HCT116 (cell line): ENCODE results near the gene TTC19. TPM values are rescaled to one million over a fixed set of nuclear protein-coding genes. Genes with fewer than 3 reads are reported as not detected.

Source experiments
- ATAC-seq: fragments of 200-7000 bp; cut with Tn5 transposase; 2 replicates; pipeline ENCODE4 v1.9.1; 2020; ENCODE audit warnings: mild to moderate bottlenecking, moderate library complexity
- BruUV-seq: library from RNA; stranded (reverse); fragments of 400-500 nt; replicated peaks from 2 replicates; lab custom pipeline; 2021; lab: Mats Ljungman, UMichigan
- CTCF ChIA-PET: fragments of 300-600 bp; sonication (Branson Sonifier 250); formaldehyde crosslinking; loops from one replicate; lab custom pipeline; 2021; ENCODE audit warnings: antibody characterized with exemption; lab: Charles Lee
- POLR2A ChIA-PET: fragments of 300-600, 350-600 bp; sonication (Branson Sonifier 250); formaldehyde crosslinking; loops from one replicate; lab custom pipeline; 2021; ENCODE audit warnings: antibody characterized with exemption; lab: Charles Lee
- RAD21 ChIA-PET, 2 experiments: fragments of 300-600 bp; sonication (Branson Sonifier 250); formaldehyde crosslinking; loops; one replicate each; lab custom pipeline; 2023; ENCODE audit warnings: low total read pairs in 2 of 2; ENCODE audit not compliant: uncharacterized antibody in 2 of 2, unreplicated experiment in 2 of 2, low non-redundant PET in 1 of 2; lab: Charles Lee
- DNase-seq: peaks from one replicate; pipeline ENCODE4 v3.0.0-alpha.2; 2010; ENCODE audit warnings: low read depth, low spot score
- H2AFZ ChIP-seq: fragments of 200-600 bp; shearing (Covaris generic), sonication (generic); 2 replicates; pipeline ENCODE4 v1.6.1; 2017; ENCODE audit warnings: low read depth, mixed run types, mixed read lengths, antibody characterized with exemption, low read length; ENCODE audit not compliant: poor library complexity, severe bottlenecking
- H3K27ac ChIP-seq: 2 replicates; pipeline ENCODE4 v1.5.1; 2012; ENCODE audit warnings: low read depth, low read length
- H3K27me3 ChIP-seq: fragments of 200-600 bp; sonication (generic); 2 replicates; pipeline ENCODE4 v1.6.1; 2016; ENCODE audit warnings: mixed run types, low read length, mixed read lengths; ENCODE audit not compliant: insufficient read depth
- H3K36me3 ChIP-seq, 2 experiments: fragments of 200-500 bp in 1 of 2; fragments of 200-600 bp in 1 of 2; sonication (Bioruptor generic) in 1 of 2; sonication (generic) in 1 of 2; 2 replicates each; pipeline versions ENCODE4 v1.5.1 to v1.6.1; 2014 to 2016; ENCODE audit warnings: low read length in 2 of 2, inconsistent platforms in 1 of 2, mixed read lengths in 1 of 2, mixed run types in 1 of 2; ENCODE audit not compliant: insufficient read depth in 2 of 2, control insufficient read depth in 1 of 2
- H3K4me1 ChIP-seq, 2 experiments: fragments of 200-600 bp in 1 of 2; sonication (generic) in 1 of 2; 2 replicates each; pipeline versions ENCODE4 v1.5.1 to v1.6.1; 2012 to 2017; ENCODE audit warnings: low read length in 2 of 2, inconsistent platforms in 1 of 2, mild to moderate bottlenecking in 1 of 2, mixed read lengths in 1 of 2, mixed run types in 1 of 2, moderate library complexity in 1 of 2; ENCODE audit not compliant: insufficient read depth in 2 of 2, control insufficient read depth in 1 of 2
- H3K4me2 ChIP-seq: fragments of 200-600 bp; sonication (generic); 2 replicates; pipeline ENCODE4 v1.6.1; 2017; ENCODE audit warnings: mixed run types, low read length, mixed read lengths
- H3K4me3 ChIP-seq, 2 experiments: fragments of 200-600 bp in 1 of 2; sonication (generic) in 1 of 2; replicated peaks in 1 of 2; 2 replicates each; pipeline ENCODE4 v1.5.1; 2011 to 2016; ENCODE audit warnings: low read length in 2 of 2, control low read depth in 1 of 2, low read depth in 1 of 2, mild to moderate bottlenecking in 1 of 2, mixed read lengths in 1 of 2, mixed run types in 1 of 2
- H3K79me2 ChIP-seq: fragments of 200-600 bp; sonication (generic); 2 replicates; pipeline ENCODE4 v1.6.1; 2017; ENCODE audit warnings: mild to moderate bottlenecking, mixed run types, low read length, moderate library complexity, mixed read lengths; ENCODE audit not compliant: insufficient read depth
- H3K9ac ChIP-seq: fragments of 200-600 bp; sonication (generic); 2 replicates; pipeline ENCODE4 v1.6.1; 2016; ENCODE audit warnings: low read length, mixed read lengths
- H3K9me2 ChIP-seq: fragments of 200-600 bp; sonication (generic), shearing (Covaris generic); 2 replicates; pipeline ENCODE4 v1.6.1; 2017; ENCODE audit warnings: mixed run types, mild to moderate bottlenecking, moderate library complexity; ENCODE audit not compliant: insufficient read depth
- H3K9me3 ChIP-seq, 2 experiments: fragments of 200-500 bp in 1 of 2; fragments of 200-600 bp in 1 of 2; sonication (Bioruptor generic) in 1 of 2; sonication (generic) in 1 of 2; 2 replicates each; pipeline ENCODE4 v1.6.1; 2014 to 2017; ENCODE audit warnings: low read length in 2 of 2, mixed read lengths in 2 of 2, inconsistent platforms in 1 of 2, low read depth in 1 of 2, mild to moderate bottlenecking in 1 of 2, mixed run types in 1 of 2, moderate library complexity in 1 of 2; ENCODE audit not compliant: control insufficient read depth in 1 of 2, insufficient read depth in 1 of 2
- H4K20me1 ChIP-seq: fragments of 200-600 bp; sonication (generic), shearing (Covaris generic); 2 replicates; pipeline ENCODE4 v1.6.1; 2017; ENCODE audit warnings: mixed run types, mild to moderate bottlenecking, moderate library complexity; ENCODE audit not compliant: insufficient read depth
- CEBPB ChIP-seq: IDR thresholded peaks from 2 replicates; pipeline ENCODE4 v1.6.1; 2012; ENCODE audit warnings: low read depth
- EGR1 ChIP-seq: IDR thresholded peaks from 2 replicates; pipeline ENCODE4 v1.6.1; 2012; ENCODE audit warnings: low read depth
- EZH2 ChIP-seq: fragments of 200-600 bp; sonication (generic); IDR thresholded peaks from 2 replicates; pipeline ENCODE4 v1.6.1; 2017; ENCODE audit warnings: antibody characterized with exemption, mixed run types
- FOSL1 ChIP-seq: IDR thresholded peaks from 2 replicates; pipeline ENCODE4 v1.6.1; 2012; ENCODE audit warnings: low read depth
- JUND ChIP-seq: IDR thresholded peaks from 2 replicates; pipeline ENCODE4 v1.6.1; 2012
- POLR2A ChIP-seq: IDR thresholded peaks from 2 replicates; pipeline ENCODE4 v1.7.0; 2011; ENCODE audit warnings: borderline replicate concordance; ENCODE audit not compliant: insufficient read depth, insufficient read length; ENCODE audit errors: extremely low read depth
- POLR2AphosphoS5 ChIP-seq: IDR thresholded peaks from 2 replicates; pipeline ENCODE4 v1.6.1; 2011; ENCODE audit warnings: mild to moderate bottlenecking, low read depth, low read length, moderate library complexity
- SIN3A ChIP-seq: IDR thresholded peaks from 2 replicates; pipeline ENCODE4 v1.6.1; 2012; ENCODE audit warnings: low read depth
- YY1 ChIP-seq: IDR thresholded peaks from 2 replicates; pipeline ENCODE4 v1.6.1; 2011; ENCODE audit warnings: low read length, low read depth, moderate library complexity, mild to moderate bottlenecking; ENCODE audit not compliant: insufficient replicate concordance; ENCODE audit errors: extremely low read depth
- ZNF274 ChIP-seq: fragments of 200-500 bp; sonication (Bioruptor generic); IDR thresholded peaks from 2 replicates; pipeline ENCODE4 v1.6.1; 2014; ENCODE audit warnings: mild to moderate bottlenecking, low read depth, low read length, inconsistent platforms
- intact Hi-C: fragments of 100-400 bp; cut with micrococcal nuclease; formaldehyde crosslinking; loops from 2 replicates; pipeline ENCODE4 v1.10.0; 2022
- total RNA-seq: library from RNA; stranded (reverse); gene quantifications from one replicate; pipeline ENCODE4 v1.2.1, GENCODE V29; 2021; ENCODE audit not compliant: unreplicated experiment
- TF ChIP-seq, protein P1 (sequence below): IDR thresholded peaks from 2 replicates; pipeline ENCODE4 v1.6.1; 2011; ENCODE audit warnings: mild to moderate bottlenecking, low read length, moderate library complexity; ENCODE audit not compliant: insufficient replicate concordance; ENCODE audit errors: extremely low read depth
- TF ChIP-seq, protein P2 (sequence below): IDR thresholded peaks from 2 replicates; pipeline ENCODE4 v1.6.1; 2012

TTC19 gene
- total RNA-seq, 1 experiment from 2014 or later, result 61.3 TPM

DNA sequence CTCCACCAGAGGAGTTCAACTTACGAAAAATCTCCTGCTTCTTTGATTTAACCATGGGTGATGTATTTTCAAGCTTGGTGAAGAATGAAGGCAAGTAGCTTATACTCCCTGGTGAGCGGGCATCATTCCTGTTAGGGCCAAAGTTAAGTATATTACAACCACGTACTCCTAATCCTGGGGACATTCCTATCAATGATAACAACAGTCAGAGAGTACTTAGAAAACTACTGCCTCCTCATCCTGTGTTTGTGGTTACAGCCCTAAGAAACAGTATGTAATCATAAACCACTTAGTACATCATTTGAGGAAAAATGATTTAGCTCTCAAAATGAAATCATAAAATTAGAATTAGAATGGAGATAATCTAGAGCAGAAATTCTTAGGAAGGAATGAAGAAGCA, 47.3 kb downstream of the TTC19 start:
- no peak for TF ChIP-seq FOSL1
- TF ChIP-seq YY1, result no peak
- ChIA-PET CTCF (no interaction called here), POLR2A (no interaction called here), RAD21 (no interaction called here)
- intact Hi-C loops, result no loop called here
- BruUV-seq, result no TSS peak
- H4K20me1 ChIP-seq, result no peaks in the 10 kb centered on the region
- peaks cover 6% of the 10 kb centered on the region for H3K79me2 ChIP-seq
- no peaks in the 10 kb centered on the region for H3K9me3 ChIP-seq
- no peaks in the 10 kb centered on the region for H3K9me2 ChIP-seq
- H2AFZ ChIP-seq, result no peak overlapping the region
- H3K9ac ChIP-seq, result no peak overlapping the region
- no peaks in the 10 kb centered on the region for H3K27me3 ChIP-seq
- ATAC-seq (no peak), DNase-seq (no peak)
- no peak overlapping the region for H3K4me2 ChIP-seq
- H3K4me1 ChIP-seq, result no peaks in the 10 kb centered on the region
- no peak overlapping the region for H3K27ac ChIP-seq
- H3K4me3 ChIP-seq, result no peak overlapping the region
- H3K36me3 ChIP-seq, result peaks cover 34 to 42% of the 10 kb centered on the region in 2 experiments; a peak in 3 of 4 replicates

DNA sequence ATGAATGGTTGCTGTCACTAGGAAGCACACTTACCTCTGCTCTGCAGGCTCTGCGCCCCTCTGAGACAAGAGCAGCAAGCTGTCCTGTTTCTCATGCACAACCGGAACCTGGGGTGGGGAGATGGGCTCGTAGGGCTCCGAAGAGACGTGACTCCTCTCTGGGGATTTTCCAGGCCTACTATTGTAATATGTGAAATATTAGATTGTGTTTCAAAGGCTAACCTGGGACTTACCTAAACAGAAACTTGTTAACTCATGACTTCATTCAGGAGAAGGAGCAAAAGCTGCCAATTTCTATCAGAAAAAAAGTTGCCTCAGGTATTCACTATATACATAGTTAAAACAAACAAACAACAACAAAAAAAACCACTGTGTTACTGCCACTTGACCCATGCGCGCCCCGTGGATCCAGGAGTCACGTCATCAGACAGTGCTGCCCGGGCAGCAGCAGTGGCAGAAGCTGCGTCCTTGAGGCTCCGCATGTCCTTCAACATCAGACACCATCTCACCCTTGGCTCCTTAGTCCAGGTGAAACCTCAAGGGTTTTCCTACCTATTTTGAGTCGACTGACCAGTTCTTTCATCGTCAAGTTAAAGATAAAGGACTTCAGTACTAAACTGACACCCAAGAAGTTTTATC, 49.3 kb downstream of the TTC19 start:
- no peak overlapping the region for H3K4me2 ChIP-seq
- peaks cover 18% of the 10 kb centered on the region for H3K79me2 ChIP-seq
- H3K9me2 ChIP-seq, result no peaks in the 10 kb centered on the region
- no peaks in the 10 kb centered on the region for H3K4me1 ChIP-seq
- peaks cover 26 to 27% of the 10 kb centered on the region in 2 experiments; a peak in 3 of 4 replicates for H3K36me3 ChIP-seq
- no peak overlapping the region for H3K4me3 ChIP-seq
- H4K20me1 ChIP-seq, result no peaks in the 10 kb centered on the region
- no peak for TF ChIP-seq EZH2
- TF ChIP-seq FOSL1, result no peak
- no peak for TF ChIP-seq ZNF274
- no peak for TF ChIP-seq EGR1
- TF ChIP-seq POLR2AphosphoS5, result no peak
- no peak for TF ChIP-seq JUND
- TF ChIP-seq, protein P1, sequence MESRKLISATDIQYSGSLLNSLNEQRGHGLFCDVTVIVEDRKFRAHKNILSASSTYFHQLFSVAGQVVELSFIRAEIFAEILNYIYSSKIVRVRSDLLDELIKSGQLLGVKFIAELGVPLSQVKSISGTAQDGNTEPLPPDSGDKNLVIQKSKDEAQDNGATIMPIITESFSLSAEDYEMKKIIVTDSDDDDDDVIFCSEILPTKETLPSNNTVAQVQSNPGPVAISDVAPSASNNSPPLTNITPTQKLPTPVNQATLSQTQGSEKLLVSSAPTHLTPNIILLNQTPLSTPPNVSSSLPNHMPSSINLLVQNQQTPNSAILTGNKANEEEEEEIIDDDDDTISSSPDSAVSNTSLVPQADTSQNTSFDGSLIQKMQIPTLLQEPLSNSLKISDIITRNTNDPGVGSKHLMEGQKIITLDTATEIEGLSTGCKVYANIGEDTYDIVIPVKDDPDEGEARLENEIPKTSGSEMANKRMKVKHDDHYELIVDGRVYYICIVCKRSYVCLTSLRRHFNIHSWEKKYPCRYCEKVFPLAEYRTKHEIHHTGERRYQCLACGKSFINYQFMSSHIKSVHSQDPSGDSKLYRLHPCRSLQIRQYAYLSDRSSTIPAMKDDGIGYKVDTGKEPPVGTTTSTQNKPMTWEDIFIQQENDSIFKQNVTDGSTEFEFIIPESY, result no peak
- TF ChIP-seq, protein P2, sequence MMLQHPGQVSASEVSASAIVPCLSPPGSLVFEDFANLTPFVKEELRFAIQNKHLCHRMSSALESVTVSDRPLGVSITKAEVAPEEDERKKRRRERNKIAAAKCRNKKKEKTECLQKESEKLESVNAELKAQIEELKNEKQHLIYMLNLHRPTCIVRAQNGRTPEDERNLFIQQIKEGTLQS, result no peak
- no peak for TF ChIP-seq SIN3A
- TF ChIP-seq POLR2A, result no peak
- no peak for TF ChIP-seq CEBPB
- no peak for TF ChIP-seq YY1
- no peak overlapping the region for H2AFZ ChIP-seq
- ChIA-PET RAD21 (no interaction called here), POLR2A (no interaction called here), CTCF (interaction anchor here (0.9 kb wide), 1 partner anchor 9 kb away, joined by 3 read pairs; no protein-coding TSS in a partner anchor)
- H3K9me3 ChIP-seq, result no peaks in the 10 kb centered on the region
- no peak overlapping the region for H3K9ac ChIP-seq
- no peaks in the 10 kb centered on the region for H3K27me3 ChIP-seq
- BruUV-seq, result no TSS peak
- ATAC-seq (no peak), DNase-seq (no peak)
- no peak overlapping the region for H3K27ac ChIP-seq
- intact Hi-C loops, result no loop called here
